ENCODE data around the gene HAUS2. TPM values are rescaled to one million over a fixed set of nuclear protein-coding genes. Genes with fewer than 3 reads are reported as not detected.

The HAUS2 gene
- total RNA-seq, 4 donors from 2014 or later: 16.9 to 33.2 (median 19.2) TPM

DNA sequence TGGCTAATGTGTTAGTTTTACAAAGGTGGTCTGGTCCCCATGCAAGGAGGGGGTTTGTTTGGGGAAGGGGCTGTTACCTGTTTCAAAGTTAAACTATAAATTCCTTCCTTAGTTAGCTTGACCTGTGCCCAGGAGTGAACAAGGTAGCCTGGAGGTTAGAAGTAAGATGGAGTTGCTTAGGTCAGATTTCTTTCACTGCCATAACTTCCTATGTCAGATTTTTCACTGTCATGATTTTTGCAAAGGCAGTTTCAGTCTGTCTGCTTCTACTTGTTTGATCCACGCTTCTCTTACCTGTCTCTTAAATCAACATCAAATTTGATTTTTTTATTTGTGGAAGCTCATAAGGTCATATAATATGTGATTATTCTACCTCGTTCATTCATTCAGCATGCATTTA is 55.3 kb downstream of the HAUS2 start:
- Histone ChIP-seq H3K4me1 (peaks cover 26% of the 10 kb centered on the region), H3K27ac (no peak overlapping the region), H3K4me3 (no peak overlapping the region), H3K27me3 (no peaks in the 10 kb centered on the region), H3K9me3 (no peaks in the 10 kb centered on the region), H3K36me3 (no peaks in the 10 kb centered on the region)
- DNase-seq (ENCODE audit: low spot score in 2 of 2): no peak
- TF ChIP-seq EP300 (IDR thresholded peaks at IDR 0.05) (no peak), POLR2AphosphoS5 (IDR thresholded peaks at IDR 0.05) (no peak), POLR2A (IDR thresholded peaks at IDR 0.05) (no peak)
- TF ChIP-seq, protein P1, sequence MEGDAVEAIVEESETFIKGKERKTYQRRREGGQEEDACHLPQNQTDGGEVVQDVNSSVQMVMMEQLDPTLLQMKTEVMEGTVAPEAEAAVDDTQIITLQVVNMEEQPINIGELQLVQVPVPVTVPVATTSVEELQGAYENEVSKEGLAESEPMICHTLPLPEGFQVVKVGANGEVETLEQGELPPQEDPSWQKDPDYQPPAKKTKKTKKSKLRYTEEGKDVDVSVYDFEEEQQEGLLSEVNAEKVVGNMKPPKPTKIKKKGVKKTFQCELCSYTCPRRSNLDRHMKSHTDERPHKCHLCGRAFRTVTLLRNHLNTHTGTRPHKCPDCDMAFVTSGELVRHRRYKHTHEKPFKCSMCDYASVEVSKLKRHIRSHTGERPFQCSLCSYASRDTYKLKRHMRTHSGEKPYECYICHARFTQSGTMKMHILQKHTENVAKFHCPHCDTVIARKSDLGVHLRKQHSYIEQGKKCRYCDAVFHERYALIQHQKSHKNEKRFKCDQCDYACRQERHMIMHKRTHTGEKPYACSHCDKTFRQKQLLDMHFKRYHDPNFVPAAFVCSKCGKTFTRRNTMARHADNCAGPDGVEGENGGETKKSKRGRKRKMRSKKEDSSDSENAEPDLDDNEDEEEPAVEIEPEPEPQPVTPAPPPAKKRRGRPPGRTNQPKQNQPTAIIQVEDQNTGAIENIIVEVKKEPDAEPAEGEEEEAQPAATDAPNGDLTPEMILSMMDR (IDR thresholded peaks at IDR 0.05): no peak
- 88% methylated on average over 2 of the region's 2 CpGs for WGBS

DNA sequence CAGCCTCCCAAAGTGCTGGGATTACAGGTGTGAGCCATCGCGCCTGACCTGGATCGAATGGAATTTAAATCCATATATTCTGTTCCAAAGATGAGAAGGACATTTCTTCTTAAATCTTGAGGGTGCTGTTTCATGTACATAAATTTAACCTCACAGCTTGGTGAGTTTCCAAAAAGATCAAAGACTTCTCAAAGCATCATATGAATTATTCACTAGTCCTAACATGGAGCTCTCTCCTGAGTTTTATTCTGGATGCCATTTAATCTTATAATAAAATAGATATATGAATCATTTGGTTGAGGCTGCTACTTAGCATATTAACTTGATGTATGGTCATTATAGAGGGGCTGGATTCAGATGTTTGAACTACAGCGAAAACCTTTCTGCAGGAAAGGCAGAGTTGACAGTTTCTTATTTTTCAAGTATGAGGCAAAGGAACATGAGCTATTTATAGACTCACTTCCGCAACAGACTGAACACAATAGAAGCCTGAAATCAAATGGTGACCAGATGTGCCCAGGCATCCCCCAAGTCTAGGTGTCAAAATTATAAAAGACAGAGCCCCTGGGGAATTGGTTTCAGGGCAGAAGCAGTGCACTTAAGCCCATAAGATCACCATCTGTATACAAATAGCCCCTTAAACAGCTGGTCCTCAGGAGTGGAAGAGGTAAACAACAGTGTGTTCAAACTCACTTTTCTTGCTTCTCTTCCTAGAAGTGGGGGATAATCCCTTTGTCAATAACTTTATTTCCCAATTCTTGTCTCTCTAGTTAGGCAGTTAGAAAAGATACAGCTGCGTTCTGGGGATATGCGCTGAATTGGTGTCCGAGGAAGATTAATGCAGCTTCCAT is 56.5 kb downstream of the HAUS2 start:
- Histone ChIP-seq H3K36me3 (no peaks in the 10 kb centered on the region), H3K27ac (peak overlapping the region; percentile 50), H3K27me3 (no peaks in the 10 kb centered on the region), H3K4me3 (no peak overlapping the region), H3K9me3 (no peaks in the 10 kb centered on the region), H3K4me1 (peaks cover 26% of the 10 kb centered on the region)
- no peak for TF ChIP-seq EP300 (IDR thresholded peaks at IDR 0.05)
- TF ChIP-seq POLR2A (IDR thresholded peaks at IDR 0.05): no peak
- TF ChIP-seq, protein P1 (IDR thresholded peaks at IDR 0.05): no peak
- no peak for TF ChIP-seq POLR2AphosphoS5 (IDR thresholded peaks at IDR 0.05)
- no peak for DNase-seq (ENCODE audit: low spot score in 2 of 2)
- 64% methylated on average over 8 of the region's 8 CpGs for WGBS

DNA sequence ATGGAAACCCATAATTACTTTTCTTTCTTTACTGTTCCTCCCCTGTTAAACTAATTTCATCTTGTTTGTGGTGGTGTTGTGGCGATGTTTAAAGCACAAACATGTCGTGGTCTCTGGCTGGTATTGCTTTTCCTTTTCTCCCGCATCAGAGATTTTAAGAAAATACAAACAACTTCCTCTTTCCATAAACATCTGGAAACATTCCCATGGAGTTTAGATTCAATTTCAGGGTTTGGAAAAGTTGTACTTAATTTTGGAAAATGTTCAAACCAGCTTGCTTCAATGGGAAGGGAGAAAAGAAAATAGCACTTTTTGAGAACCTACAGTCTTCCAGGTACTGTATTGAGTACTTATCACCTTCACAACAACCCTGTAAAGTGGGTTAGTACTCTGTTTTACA is 57.2 kb downstream of the HAUS2 start:
- Histone ChIP-seq H3K27ac (peak overlapping the region; percentile 50), H3K4me1 (peaks cover 26% of the 10 kb centered on the region)
- TF ChIP-seq, protein P1 (IDR thresholded peaks at IDR 0.05): no peak
- no peak for TF ChIP-seq POLR2A (IDR thresholded peaks at IDR 0.05)
- TF ChIP-seq EP300 (IDR thresholded peaks at IDR 0.05): no peak
- no peak for TF ChIP-seq POLR2AphosphoS5 (IDR thresholded peaks at IDR 0.05)

DNA sequence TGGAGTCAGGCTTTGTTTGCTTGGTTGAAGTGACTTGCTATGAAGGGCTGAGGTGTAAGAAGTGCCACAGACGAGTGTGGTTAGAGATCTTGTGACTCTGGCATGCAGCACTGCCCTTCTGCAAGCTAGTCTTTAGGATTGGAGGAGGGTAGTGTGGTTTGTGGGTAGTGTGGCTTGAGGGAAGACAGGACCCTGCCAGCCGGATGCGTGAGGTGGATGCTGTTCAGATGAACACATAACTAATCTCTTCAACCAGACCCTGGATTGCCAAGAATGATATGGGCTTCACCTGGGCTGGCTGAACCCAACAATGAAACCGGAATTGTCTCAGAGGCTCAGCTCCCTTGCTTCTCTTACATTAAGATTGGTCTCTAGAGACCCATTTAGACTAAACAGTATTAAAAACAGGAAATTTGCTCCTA is 59.5 kb downstream of the HAUS2 start:
- TF ChIP-seq, protein P1 (IDR thresholded peaks at IDR 0.05): no peak
- TF ChIP-seq POLR2A (IDR thresholded peaks at IDR 0.05) (no peak), EP300 (IDR thresholded peaks at IDR 0.05) (no peak), POLR2AphosphoS5 (IDR thresholded peaks at IDR 0.05) (no peak)
- no peak overlapping the region for H3K27ac ChIP-seq

More for the DNA sequence above, 57.2 kb downstream of the HAUS2 start:
- Histone ChIP-seq H3K4me3 (no peak overlapping the region), H3K27me3 (no peaks in the 10 kb centered on the region), H3K36me3 (no peaks in the 10 kb centered on the region), H3K9me3 (no peaks in the 10 kb centered on the region)
- 56% methylated on average over 3 of the region's 3 CpGs for WGBS
- DNase-seq (ENCODE audit: low spot score in 2 of 2): no peak

DNA sequence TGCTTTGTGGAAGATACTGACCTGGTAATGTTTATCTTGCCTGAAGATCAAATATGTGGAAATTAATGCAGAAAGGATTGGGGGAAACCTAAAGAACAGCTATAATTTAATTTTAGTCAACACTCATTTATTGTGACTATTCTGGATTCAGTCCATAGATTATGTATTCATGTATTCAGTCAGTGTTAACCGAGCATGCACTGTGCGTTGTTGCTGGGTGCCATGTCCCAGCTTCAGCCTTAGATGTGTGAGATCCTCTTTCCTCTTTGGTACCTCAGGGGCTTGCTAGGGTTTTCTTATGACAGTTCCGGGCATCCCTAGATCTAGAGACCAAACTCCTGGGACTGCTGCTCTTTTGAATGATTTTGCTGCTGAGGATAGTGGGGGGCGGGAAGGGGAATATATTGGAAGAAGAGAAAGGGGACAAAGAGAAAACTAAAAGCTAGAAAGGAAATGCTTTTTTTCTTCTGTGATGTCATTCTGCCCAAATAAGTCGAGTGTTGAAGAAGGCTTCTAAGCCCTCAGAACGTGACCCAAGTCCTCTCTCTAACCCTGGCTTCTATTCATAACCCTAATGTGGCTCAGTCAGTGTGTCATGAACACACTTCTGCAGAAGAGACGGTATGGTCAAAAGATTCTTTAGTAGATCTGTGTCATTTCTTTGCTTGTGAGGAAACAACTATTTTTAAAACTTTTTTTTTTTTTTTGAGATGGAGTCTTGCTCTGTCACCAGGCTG is 60.3 kb downstream of the HAUS2 start:
- Histone ChIP-seq H3K9me3 (no peaks in the 10 kb centered on the region), H3K4me3 (no peak overlapping the region), H3K36me3 (no peaks in the 10 kb centered on the region), H3K27me3 (no peaks in the 10 kb centered on the region), H3K27ac (no peak overlapping the region), H3K4me1 (peaks cover 26% of the 10 kb centered on the region)
- no peak for TF ChIP-seq POLR2A (IDR thresholded peaks at IDR 0.05)
- TF ChIP-seq, protein P1 (IDR thresholded peaks at IDR 0.05): no peak
- TF ChIP-seq POLR2AphosphoS5 (IDR thresholded peaks at IDR 0.05): no peak
- TF ChIP-seq EP300 (IDR thresholded peaks at IDR 0.05): no peak
- DNase-seq (ENCODE audit: low spot score in 2 of 2): no peak
- 63% methylated on average over 7 of the region's 7 CpGs for WGBS

More for the DNA sequence above, 59.5 kb downstream of the HAUS2 start:
- Histone ChIP-seq H3K36me3 (no peaks in the 10 kb centered on the region), H3K27me3 (no peaks in the 10 kb centered on the region), H3K4me1 (peaks cover 26% of the 10 kb centered on the region), H3K4me3 (no peak overlapping the region), H3K9me3 (no peaks in the 10 kb centered on the region)
- 58% methylated on average over 4 of the region's 4 CpGs for WGBS
- no peak for DNase-seq (ENCODE audit: low spot score in 2 of 2)

Data from suprapubic skin (tissue), 4 donors.